PC-3 (cell line): Measurements from ENCODE around the gene BUD31. TPM values are rescaled to one million over a fixed set of nuclear protein-coding genes. Genes with fewer than 3 reads are reported as not detected.

Source experiments
- ATAC-seq: fragments of 200-7000 bp; cut with Tn5 transposase; 2 replicates; pipeline ENCODE4 v1.9.1; 2020; ENCODE audit warnings: mild to moderate bottlenecking, moderate library complexity
- BruUV-seq: library from RNA; stranded (reverse); fragments of 400-500 nt; replicated peaks from 2 replicates; lab custom pipeline; 2021; lab: Mats Ljungman, UMichigan
- CTCF ChIA-PET: fragments of 300-600 bp; sonication (Branson Sonifier 250); formaldehyde crosslinking; loops from one replicate; lab custom pipeline; 2022; ENCODE audit warnings: antibody characterized with exemption; lab: Charles Lee
- POLR2A ChIA-PET: fragments of 300-600 bp; sonication (Branson Sonifier 250); formaldehyde crosslinking; loops from one replicate; lab custom pipeline; 2022; ENCODE audit warnings: antibody characterized with exemption; ENCODE audit not compliant: unreplicated experiment; lab: Charles Lee
- DNase-seq: peaks from one replicate; pipeline ENCODE4 v3.0.0-alpha.2; 2015
- H2AFZ ChIP-seq: fragments of 300-600 bp; sonication (generic); 2 replicates; pipeline ENCODE4 v1.6.0; 2016; ENCODE audit warnings: antibody characterized with exemption, low read length
- H3F3A ChIP-seq: fragments of 300-600 bp; sonication (generic); one replicate; pipeline ENCODE4 v1.6.0; 2017; ENCODE audit warnings: antibody characterized with exemption, low read length, control low read depth, mild to moderate bottlenecking; ENCODE audit not compliant: unreplicated experiment
- H3K27ac ChIP-seq: fragments of 300-600 bp; sonication (generic); 2 replicates; pipeline ENCODE4 v1.5.1; 2016; ENCODE audit warnings: mild to moderate bottlenecking, low read length
- H3K27me3 ChIP-seq: fragments of 300-600 bp; sonication (generic); 2 replicates; pipeline ENCODE4 v1.6.1; 2016; ENCODE audit warnings: low read length, mixed read lengths
- H3K36me3 ChIP-seq: fragments of 300-600 bp; sonication (generic); 2 replicates; pipeline ENCODE4 v1.6.1; 2016; ENCODE audit warnings: low read depth, mixed run types, low read length, mixed read lengths
- H3K4me1 ChIP-seq: fragments of 300-600 bp; sonication (generic); 2 replicates; pipeline ENCODE4 v1.5.1; 2016; ENCODE audit warnings: low read length; ENCODE audit not compliant: insufficient read depth
- H3K4me2 ChIP-seq: fragments of 300-600 bp; sonication (generic); 2 replicates; pipeline ENCODE4 v1.6.0; 2016; ENCODE audit warnings: low read length
- H3K4me3 ChIP-seq: fragments of 300-600 bp; sonication (generic); 2 replicates; pipeline ENCODE4 v1.5.1; 2016; ENCODE audit warnings: mild to moderate bottlenecking, low read length, mixed read lengths
- H3K79me2 ChIP-seq: fragments of 300-600 bp; sonication (generic); 2 replicates; pipeline ENCODE4 v1.6.1; 2017; ENCODE audit warnings: low read length, mixed read lengths
- H3K9ac ChIP-seq: fragments of 300-600 bp; sonication (generic); 2 replicates; pipeline ENCODE4 v1.6.0; 2016; ENCODE audit warnings: mild to moderate bottlenecking, low read length
- H3K9me2 ChIP-seq: fragments of 300-600 bp; sonication (generic); replicated peaks from 2 replicates; pipeline ENCODE4 v1.6.1; 2016; ENCODE audit warnings: mixed run types, low read length, mixed read lengths
- H3K9me3 ChIP-seq: fragments of 300-600 bp; sonication (generic); 2 replicates; pipeline ENCODE4 v1.6.1; 2016; ENCODE audit warnings: low read length, mixed read lengths
- H4K20me1 ChIP-seq: fragments of 300-600 bp; sonication (generic); 2 replicates; pipeline ENCODE4 v1.6.1; 2016; ENCODE audit warnings: low read length, mixed read lengths
- EZH2 ChIP-seq: fragments of 300-600 bp; sonication (generic); IDR thresholded peaks from one replicate; pipeline ENCODE4 v1.6.1; 2017; ENCODE audit warnings: antibody characterized with exemption, mild to moderate bottlenecking, low read length; ENCODE audit not compliant: unreplicated experiment
- EZH2phosphoT487 ChIP-seq: fragments of 300-600 bp; sonication (generic); IDR thresholded peaks from 2 replicates; pipeline ENCODE4 v1.6.1; 2018; ENCODE audit warnings: mild to moderate bottlenecking, antibody characterized with exemption, low read length, borderline replicate concordance
- intact Hi-C: fragments of 100-400 bp; cut with micrococcal nuclease; formaldehyde crosslinking; loops from 2 replicates; pipeline ENCODE4 v1.9.0; 2023
- total RNA-seq: library from RNA; depleted of rRNA; stranded (reverse); fragments of >200 nt; gene quantifications from 2 replicates; pipeline ENCODE4 v1.2.3, GENCODE V29; 2014
- TF ChIP-seq, protein P1 (sequence below): fragments of 300-600 bp; sonication (generic); conservative IDR thresholded peaks from 2 replicates; pipeline ENCODE4 v1.5.1; 2017; ENCODE audit warnings: antibody characterized with exemption, low read depth, mild to moderate bottlenecking, low read length

BUD31 gene
- total RNA-seq, 1 experiment from 2014 or later = 144 TPM

GRCh38 chr7:99448855-99449254 is 40.1 kb downstream of the BUD31 start:
- Histone ChIP-seq H3K4me2 (no peak overlapping the region), H3K9ac (no peak overlapping the region), H3K27me3 (no peaks in the 10 kb centered on the region), H3K9me3 (no peaks in the 10 kb centered on the region), H3K27ac (no peak overlapping the region), H2AFZ (no peak overlapping the region), H3K4me1 (no peaks in the 10 kb centered on the region), H3K4me3 (no peak overlapping the region), H4K20me1 (no peaks in the 10 kb centered on the region), H3K79me2 (no peaks in the 10 kb centered on the region), H3F3A (no peaks in the 10 kb centered on the region), H3K9me2 (no peaks in the 10 kb centered on the region), H3K36me3 (peaks cover 28% of the 10 kb centered on the region)
- CTCF ChIA-PET = no interaction called here
- TF ChIP-seq, protein P1, sequence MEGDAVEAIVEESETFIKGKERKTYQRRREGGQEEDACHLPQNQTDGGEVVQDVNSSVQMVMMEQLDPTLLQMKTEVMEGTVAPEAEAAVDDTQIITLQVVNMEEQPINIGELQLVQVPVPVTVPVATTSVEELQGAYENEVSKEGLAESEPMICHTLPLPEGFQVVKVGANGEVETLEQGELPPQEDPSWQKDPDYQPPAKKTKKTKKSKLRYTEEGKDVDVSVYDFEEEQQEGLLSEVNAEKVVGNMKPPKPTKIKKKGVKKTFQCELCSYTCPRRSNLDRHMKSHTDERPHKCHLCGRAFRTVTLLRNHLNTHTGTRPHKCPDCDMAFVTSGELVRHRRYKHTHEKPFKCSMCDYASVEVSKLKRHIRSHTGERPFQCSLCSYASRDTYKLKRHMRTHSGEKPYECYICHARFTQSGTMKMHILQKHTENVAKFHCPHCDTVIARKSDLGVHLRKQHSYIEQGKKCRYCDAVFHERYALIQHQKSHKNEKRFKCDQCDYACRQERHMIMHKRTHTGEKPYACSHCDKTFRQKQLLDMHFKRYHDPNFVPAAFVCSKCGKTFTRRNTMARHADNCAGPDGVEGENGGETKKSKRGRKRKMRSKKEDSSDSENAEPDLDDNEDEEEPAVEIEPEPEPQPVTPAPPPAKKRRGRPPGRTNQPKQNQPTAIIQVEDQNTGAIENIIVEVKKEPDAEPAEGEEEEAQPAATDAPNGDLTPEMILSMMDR = no peak
- no peak for TF ChIP-seq EZH2
- no peak for TF ChIP-seq EZH2phosphoT487
- DNase-seq (no peak), ATAC-seq (no peak)
- intact Hi-C loops = no loop called here
- BruUV-seq = no TSS peak
- POLR2A ChIA-PET = no interaction called here

DNA sequence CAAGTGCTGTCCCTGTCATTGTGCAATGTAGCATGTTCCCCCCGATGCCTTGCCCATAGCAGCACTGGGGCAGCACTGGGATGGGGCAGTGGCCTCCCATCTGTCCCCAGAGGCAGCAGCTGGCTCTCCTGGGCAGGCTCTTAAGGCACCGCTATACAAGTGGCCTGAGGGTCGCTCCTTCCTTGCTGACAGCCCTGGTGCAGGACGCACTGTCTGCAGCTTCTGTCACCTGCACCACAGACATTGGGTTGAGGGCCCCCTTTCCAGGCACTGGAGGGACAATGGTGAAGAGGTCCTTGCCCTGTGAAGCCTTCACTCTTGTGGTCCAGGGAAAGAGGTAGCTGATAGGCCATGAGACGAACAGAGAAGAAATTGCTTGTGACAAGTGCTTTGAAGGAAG is 40.6 kb downstream of the BUD31 start:
- no peak overlapping the region for H2AFZ ChIP-seq
- no peak overlapping the region for H3K9ac ChIP-seq
- no peak overlapping the region for H3K4me2 ChIP-seq
- ChIA-PET CTCF (no interaction called here), POLR2A (no interaction called here)
- peaks cover 30% of the 10 kb centered on the region for H3K36me3 ChIP-seq
- H3K4me1 ChIP-seq = no peaks in the 10 kb centered on the region
- H3K27ac ChIP-seq = no peak overlapping the region
- H4K20me1 ChIP-seq = no peaks in the 10 kb centered on the region
- H3F3A ChIP-seq = no peaks in the 10 kb centered on the region
- H3K4me3 ChIP-seq = no peak overlapping the region
- intact Hi-C loops = no loop called here
- no TSS peak for BruUV-seq
- DNase-seq = no peak
- H3K27me3 ChIP-seq = no peaks in the 10 kb centered on the region
- H3K79me2 ChIP-seq = no peaks in the 10 kb centered on the region
- H3K9me2 ChIP-seq = no peaks in the 10 kb centered on the region
- no peak for ATAC-seq
- no peaks in the 10 kb centered on the region for H3K9me3 ChIP-seq
- TF ChIP-seq, protein P1 = no peak
- TF ChIP-seq EZH2 (no peak), EZH2phosphoT487 (no peak)

DNA sequence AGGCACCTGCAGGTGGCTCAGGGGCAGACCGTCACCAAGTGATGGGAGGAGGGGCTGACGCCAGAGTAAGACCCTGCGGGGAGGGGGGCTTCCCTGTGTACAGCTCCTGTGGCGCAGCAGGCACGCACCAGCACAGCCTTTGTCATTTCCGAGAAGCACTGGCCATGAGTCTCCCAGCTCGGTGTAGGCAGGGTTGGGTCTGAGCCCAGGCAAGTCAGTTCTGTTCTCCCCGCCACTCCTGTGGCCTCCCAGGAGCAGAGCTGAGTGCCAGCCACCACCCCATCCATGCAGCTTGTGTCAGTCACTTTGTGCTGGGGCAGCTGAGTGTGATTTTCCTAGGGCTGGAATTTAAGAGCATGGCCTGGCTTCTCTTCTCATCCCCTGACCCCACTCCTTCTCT is 43.2 kb downstream of the BUD31 start:
- no peak overlapping the region for H3K4me3 ChIP-seq
- TF ChIP-seq EZH2phosphoT487 = no peak
- TF ChIP-seq, protein P1 = no peak
- no peak for TF ChIP-seq EZH2
- no peak overlapping the region for H3K9ac ChIP-seq
- DNase-seq = no peak
- ATAC-seq = no peak
- no TSS peak for BruUV-seq
- H3K27me3 ChIP-seq = no peaks in the 10 kb centered on the region
- H2AFZ ChIP-seq = no peak overlapping the region
- no peaks in the 10 kb centered on the region for H3K9me2 ChIP-seq
- H4K20me1 ChIP-seq = no peaks in the 10 kb centered on the region
- H3K27ac ChIP-seq = no peak overlapping the region
- no peaks in the 10 kb centered on the region for H3K4me1 ChIP-seq
- ChIA-PET CTCF (no interaction called here), POLR2A (no interaction called here)
- intact Hi-C loops = no loop called here
- H3F3A ChIP-seq = peaks cover 3% of the 10 kb centered on the region
- H3K79me2 ChIP-seq = no peaks in the 10 kb centered on the region
- no peaks in the 10 kb centered on the region for H3K9me3 ChIP-seq
- H3K36me3 ChIP-seq = peaks cover 25% of the 10 kb centered on the region
- H3K4me2 ChIP-seq = no peak overlapping the region
